Esophagus squamous epithelium (tissue), 4 donors: ENCODE data around the gene SERP2.

ENCODE experiments used
- CTCF ChIP-seq, 6 experiments: fragments of 450-650 bp in 4 of 6; fragments of 200-600 bp in 2 of 6; sonication (generic) in 2 of 6; IDR thresholded peaks; one replicate each; pipeline ENCODE4 v1.5.1; 2016 to 2019; ENCODE audit warnings: antibody characterized with exemption in 6 of 6, mild to moderate bottlenecking in 4 of 6, moderate library complexity in 4 of 6
- POLR2A ChIP-seq, 4 donors: fragments of 450-650 bp; IDR thresholded peaks; one replicate each; pipeline ENCODE4 v1.6.1; 2017; ENCODE audit warnings: antibody characterized with exemption in 4 of 4, mild to moderate bottlenecking in 4 of 4, moderate library complexity in 3 of 4

GRCh38 chr13:44337581-44337980, 36.0 kb upstream of the SERP2 start:
- no peak for TF ChIP-seq POLR2A (IDR thresholded peaks at IDR 0.05)
- TF ChIP-seq CTCF (IDR thresholded peaks at IDR 0.05): no peak
